Measurements from ENCODE around the gene ZBTB46. TPM values are rescaled to one million over a fixed set of nuclear protein-coding genes. Genes with fewer than 3 reads are reported as not detected.
"Not testable (repeated sequence)": the region's sequence is repeated elsewhere in the genome, so short reads cannot be mapped to it uniquely, and the experiment has no call there.

Gene ZBTB46
- total and polyA plus RNA-seq, 2 experiments from 2014 or later: 2.0 to 4.0 TPM

- TF ChIP-seq CTCF (IDR thresholded peaks at IDR 0.05; ENCODE audit: poor library complexity): no peak
- TF ChIP-seq EZH2 (IDR thresholded peaks at IDR 0.05; ENCODE audit: borderline replicate concordance): no peak
- TF ChIP-seq EZH2phosphoT487 (IDR thresholded peaks at IDR 0.05; ENCODE audit: low read depth, severe bottlenecking, unreplicated experiment): no peak
- WGBS (ENCODE audit: low lambda C conversion rate, missing lambda C conversion rate): 66% methylated on average over 19 of the region's 19 CpGs
- H3K4me2 ChIP-seq: no peak overlapping the region
These were observed 52.9 kb downstream of the ZBTB46 start for GRCh38 chr20:63778034-63778752.

GRCh38 chr20:63777614-63778013 lies 53.5 kb downstream of the ZBTB46 start:
- H3K36me3 ChIP-seq (replicated peaks; ENCODE audit: insufficient read depth, low read depth): no peaks in the 10 kb centered on the region
- no peak overlapping the region for H2AFZ ChIP-seq
- H3K4me3 ChIP-seq: no peak overlapping the region
- H3K27me3 ChIP-seq: no peaks in the 10 kb centered on the region
- no peak for DNase-seq (ENCODE audit: low spot score)
- H3K9me3 ChIP-seq (ENCODE audit: low read depth): no peaks in the 10 kb centered on the region
- H3K27ac ChIP-seq: no peak overlapping the region
- H4K20me1 ChIP-seq (ENCODE audit: insufficient read depth, poor library complexity, severe bottlenecking): no peaks in the 10 kb centered on the region
- H3K9me2 ChIP-seq (replicated peaks; ENCODE audit: insufficient read depth): no peaks in the 10 kb centered on the region
- WGBS (ENCODE audit: low lambda C conversion rate, missing lambda C conversion rate): 97% methylated on average over 13 of the region's 13 CpGs
- no peak overlapping the region for H3K4me2 ChIP-seq
- H3K4me1 ChIP-seq (ENCODE audit: insufficient read depth): peaks cover 4% of the 10 kb centered on the region
- TF ChIP-seq EZH2phosphoT487 (IDR thresholded peaks at IDR 0.05; ENCODE audit: low read depth, severe bottlenecking, unreplicated experiment): no peak
- TF ChIP-seq CTCF (IDR thresholded peaks at IDR 0.05; ENCODE audit: poor library complexity): no peak
- TF ChIP-seq EZH2 (IDR thresholded peaks at IDR 0.05; ENCODE audit: borderline replicate concordance): no peak
- no peaks in the 10 kb centered on the region for H3K79me2 ChIP-seq

More at GRCh38 chr20:63778034-63778752, 52.9 kb downstream of the ZBTB46 start:
- DNase-seq (ENCODE audit: low spot score): no peak
- H3K4me3 ChIP-seq: no peak overlapping the region
- no peaks in the 10 kb centered on the region for H3K9me2 ChIP-seq (replicated peaks; ENCODE audit: insufficient read depth)
- peaks cover 4% of the 10 kb centered on the region for H3K4me1 ChIP-seq (ENCODE audit: insufficient read depth)
- no peaks in the 10 kb centered on the region for H3K27me3 ChIP-seq
- H3K36me3 ChIP-seq (replicated peaks; ENCODE audit: insufficient read depth, low read depth): no peaks in the 10 kb centered on the region
- H4K20me1 ChIP-seq (ENCODE audit: insufficient read depth, poor library complexity, severe bottlenecking): no peaks in the 10 kb centered on the region
- no peak overlapping the region for H2AFZ ChIP-seq
- H3K79me2 ChIP-seq: no peaks in the 10 kb centered on the region
- no peaks in the 10 kb centered on the region for H3K9me3 ChIP-seq (ENCODE audit: low read depth)
- H3K27ac ChIP-seq: no peak overlapping the region

- not testable (repeated sequence) for H3K27me3 ChIP-seq; H3K9me3 ChIP-seq (ENCODE audit: low read depth); H3K4me2 ChIP-seq; H3K4me1 ChIP-seq (ENCODE audit: insufficient read depth); H3K27ac ChIP-seq; H3K36me3 ChIP-seq (replicated peaks; ENCODE audit: insufficient read depth, low read depth); H2AFZ ChIP-seq; H3K4me3 ChIP-seq; DNase-seq (ENCODE audit: low spot score); H3K79me2 ChIP-seq; H3K9me2 ChIP-seq (replicated peaks; ENCODE audit: insufficient read depth); H4K20me1 ChIP-seq (ENCODE audit: insufficient read depth, poor library complexity, severe bottlenecking)
- 91% methylated on average over 17 of the region's 23 CpGs for WGBS (ENCODE audit: low lambda C conversion rate, missing lambda C conversion rate)
These were observed 54.2 kb downstream of the ZBTB46 start for GRCh38 chr20:63776875-63777274.

- Histone ChIP-seq H2AFZ (peak overlapping the region; percentile 74), H3K4me2 (peak overlapping the region; percentile 82), H3K9me3 (ENCODE audit: low read depth) (no peaks in the 10 kb centered on the region), H3K36me3 (replicated peaks; ENCODE audit: insufficient read depth, low read depth) (no peaks in the 10 kb centered on the region), H3K27ac (no peak overlapping the region), H3K27me3 (no peaks in the 10 kb centered on the region), H3K79me2 (no peaks in the 10 kb centered on the region), H3K9me2 (replicated peaks; ENCODE audit: insufficient read depth) (no peaks in the 10 kb centered on the region), H3K4me1 (ENCODE audit: insufficient read depth) (peaks cover 4% of the 10 kb centered on the region), H3K4me3 (peak overlapping the region; percentile 16), H4K20me1 (ENCODE audit: insufficient read depth, poor library complexity, severe bottlenecking) (no peaks in the 10 kb centered on the region)
- peak; percentile 85 for DNase-seq (ENCODE audit: low spot score)
- 24% methylated on average over 65 of the region's 67 CpGs for WGBS (ENCODE audit: low lambda C conversion rate, missing lambda C conversion rate)
- TF ChIP-seq EZH2phosphoT487 (IDR thresholded peaks at IDR 0.05; ENCODE audit: low read depth, severe bottlenecking, unreplicated experiment) (no peak), CTCF (IDR thresholded peaks at IDR 0.05; ENCODE audit: poor library complexity) (peak; percentile 91), EZH2 (IDR thresholded peaks at IDR 0.05; ENCODE audit: borderline replicate concordance) (no peak)
These were observed 55.7 kb downstream of the ZBTB46 start for GRCh38 chr20:63775096-63775978.

All from hepatocyte (in vitro differentiated cells).